A549 (cell line): Measurements from ENCODE around the gene CNOT2. TPM values are rescaled to one million over a fixed set of nuclear protein-coding genes. Genes with fewer than 3 reads are reported as not detected.
A peak's percentile ranks its signal among the peaks of the same experiment; 100 is the strongest.

Experiments used
- ATAC-seq, 2 experiments: fragments of 200-7000 bp in 1 of 2; fragments of >200 bp in 1 of 2; cut with Nextera tagmentation in 1 of 2; cut with Tn5 transposase in 1 of 2; 3 replicates each; pipeline versions ENCODE4 v1.8.0 to v1.9.1; 2018 to 2020; ENCODE audit warnings: mild to moderate bottlenecking in 1 of 2, moderate library complexity in 1 of 2
- CTCF ChIA-PET: fragments of 300-600 bp; sonication (Branson Sonifier 250); formaldehyde crosslinking; extraction: SDS; loops from one replicate; lab custom pipeline; 2021; ENCODE audit warnings: antibody characterized with exemption, inconsistent platforms; lab: Yijun Ruan, JAX
- POLR2A ChIA-PET: fragments of 350-600 bp; formaldehyde crosslinking; extraction: SDS; loops from one replicate; lab custom pipeline; 2021; ENCODE audit warnings: antibody characterized with exemption, inconsistent platforms; lab: Yijun Ruan, JAX
- DNase-seq, 2 experiments: peaks; one replicate each; pipeline versions ENCODE4 v3.0.0 to v3.0.0-alpha.2; 2011 to 2016; ENCODE audit warnings: low read depth in 1 of 2, low spot score in 1 of 2
- FAIRE-seq: peaks from 2 replicates; lab custom pipeline; 2011; peaks lifted over from hg19 to GRCh38; lab: Jason Lieb, UNC
- H3K27ac ChIP-seq, 2 experiments: fragments of >200 bp; sonication (Bioruptor Twin); formaldehyde crosslinking; 3 replicates each; pipeline ENCODE4 v1.5.1; 2016 to 2017
- H3K4me1 ChIP-seq: fragments of >200 bp; sonication (Bioruptor Twin); formaldehyde crosslinking; 3 replicates; pipeline ENCODE4 v1.6.1; 2016
- H3K4me2 ChIP-seq: fragments of >200 bp; sonication (Bioruptor Twin); formaldehyde crosslinking; 3 replicates; pipeline ENCODE4 v1.6.1; 2016
- H3K4me3 ChIP-seq: fragments of >200 bp; sonication (Bioruptor Twin); formaldehyde crosslinking; 3 replicates; pipeline ENCODE4 v1.5.1; 2016
- H3K9me3 ChIP-seq: fragments of >200 bp; sonication (Bioruptor Twin); formaldehyde crosslinking; 3 replicates; pipeline ENCODE4 v1.6.1; 2016
- ATOH8 ChIP-seq: fragments of 250-450 bp; sonication (Bioruptor Pico); IDR thresholded peaks from 2 replicates; pipeline ENCODE4 v1.5.0; 2020; ENCODE audit warnings: low read depth, mild to moderate bottlenecking, moderate library complexity
- CBX8 ChIP-seq: fragments of 200-600 bp; sonication (generic); IDR thresholded peaks from 2 replicates; pipeline ENCODE4 v1.6.1; 2016
- CEBPB ChIP-seq, 2 experiments: fragments of >200 bp in 1 of 2; sonication (Bioruptor Twin) in 1 of 2; formaldehyde crosslinking in 1 of 2; IDR thresholded peaks; 2 replicates each; pipeline ENCODE4 v1.6.1; 2012 to 2016
- E2F6 ChIP-seq: IDR thresholded peaks from 2 replicates; pipeline ENCODE4 v1.6.1; 2012; ENCODE audit warnings: low read depth, borderline replicate concordance
- FOSB ChIP-seq: fragments of 250-450 bp; sonication (Bioruptor Pico); IDR thresholded peaks from 2 replicates; pipeline ENCODE4 v1.5.0; 2020; ENCODE audit warnings: mild to moderate bottlenecking, moderate library complexity
- HEYL ChIP-seq: fragments of 250-450 bp; sonication (Bioruptor Pico); IDR thresholded peaks from 2 replicates; pipeline ENCODE4 v1.8.0; 2021; ENCODE audit warnings: mild to moderate bottlenecking, moderate library complexity
- MAFK ChIP-seq: fragments of 450-650 bp; IDR thresholded peaks from 2 replicates; pipeline ENCODE4 v1.6.1; 2014; ENCODE audit not compliant: partially characterized antibody
- MAX ChIP-seq: IDR thresholded peaks from 2 replicates; pipeline ENCODE4 v1.6.1; 2012
- NFE2L2 ChIP-seq: fragments of 150-350 bp; conservative IDR thresholded peaks from 2 replicates; pipeline ENCODE4 v1.6.1; 2014; ENCODE audit warnings: low read length
- RNF2 ChIP-seq: fragments of 200-600 bp; sonication (generic); IDR thresholded peaks from 2 replicates; pipeline ENCODE4 v1.6.1; 2016; ENCODE audit warnings: low read depth, mild to moderate bottlenecking, antibody characterized with exemption, moderate library complexity, borderline replicate concordance
- TFCP2L1 ChIP-seq: fragments of 250-450 bp; sonication (Bioruptor Pico); IDR thresholded peaks from 2 replicates; pipeline ENCODE4 v1.5.0; 2021; ENCODE audit warnings: mild to moderate bottlenecking
- ZFP36 ChIP-seq: fragments of 450-650 bp; IDR thresholded peaks from 2 replicates; pipeline ENCODE4 v1.6.1; 2014; ENCODE audit warnings: borderline replicate concordance; ENCODE audit not compliant: partially characterized antibody
- ZSCAN20 ChIP-seq: fragments of 250-450 bp; sonication (Bioruptor Pico); IDR thresholded peaks from 2 replicates; pipeline ENCODE4 v1.8.0; 2022; ENCODE audit warnings: mild to moderate bottlenecking, moderate library complexity
- WGBS: methylation state at CpG from one replicate; pipeline ENCODE4 v1.1.6; 2017; ENCODE audit errors: missing lambda C conversion rate; 5-methylcytosine and 5-hydroxymethylcytosine counted together
- polyA plus RNA-seq, 4 experiments: library from polyadenylated mRNA; depleted of rRNA in 3 of 4; stranded (reverse); fragments of >200 nt; fragmentation: RNase III in 1 of 4; extraction: RNeasy Plus Mini Kit Qiagen cat#74134 plus additional on column Dnase treatment in 1 of 4; gene quantifications; 2 replicates in 3 of 4; 3 replicates in 1 of 4; pipeline ENCODE4 v1.2.3, GENCODE V29; 2011 to 2017

CNOT2 gene
- polyA plus RNA-seq, 2 of the 4 experiments (the other 2 are of a cell fraction), result 87.2 to 105 TPM

GRCh38 chr12:70364695-70365397, 121.6 kb downstream of the CNOT2 start:
- POLR2A ChIA-PET, result interaction anchor here (0.6 kb wide), 1 partner anchor 56 kb away, joined by 3 read pairs; no protein-coding TSS in a partner anchor
- WGBS, result 25% methylated on average over 16 of the region's 16 CpGs
- no peak for FAIRE-seq
- Histone ChIP-seq H3K9me3 (no peaks in the 10 kb centered on the region), H3K4me1 (peaks cover 12% of the 10 kb centered on the region; the same call in 2 of the 3 replicates), H3K4me2 (peak overlapping the region; percentile 100)
- DNase-seq, result peak; percentile 6 to 19
- peak in 1 of 2 experiments; percentile 26; a peak in 3 of 6 replicates for ATAC-seq
- CTCF ChIA-PET, result interaction anchor here (0.9 to 1.7 kb wide), 3 partner anchors 17 to 464 kb away, joined by 3 to 5 read pairs (median 3); no protein-coding TSS in a partner anchor
- TF ChIP-seq RNF2 (0 out of 2 replicates have a peak, but pooled peaks have one; percentile 41), HEYL (no peak), ATOH8 (CRISPR knock-in tag) (no peak), ZSCAN20 (CRISPR knock-in tag) (no peak), CBX8 (no peak), CEBPB (IDR thresholded peaks at IDR 0.05) (no peak)
- TF ChIP-seq, all 56 proteins: peak for 1
- Histone ChIP-seq H3K4me3 (peak overlapping the region; percentile 79), H3K27ac (no peak overlapping the region)

GRCh38 chr12:70365398-70365647, 122.1 kb downstream of the CNOT2 start:
- Histone ChIP-seq H3K4me2 (peak overlapping the region; percentile 100), H3K4me3 (peak overlapping the region; percentile 79), H3K27ac (peak overlapping the region in 1 of 2 experiments; percentile 69; a peak in 2 of 6 replicates), H3K4me1 (peaks cover 12% of the 10 kb centered on the region; the same call in 2 of the 3 replicates), H3K9me3 (no peaks in the 10 kb centered on the region)
- TF ChIP-seq MAFK (peak; percentile 64), NFE2L2 (no peak)
- ChIA-PET CTCF (interaction anchor here (0.6 to 1.7 kb wide), 2 partner anchors 26 to 465 kb away, joined by 3 to 5 read pairs; no protein-coding TSS in a partner anchor), POLR2A (no interaction called here)
- ATAC-seq (no peak; a peak in 1 of 6 replicates), DNase-seq (no peak), FAIRE-seq (no peak)
- WGBS, result 3% methylated on average over 5 of the region's 6 CpGs

GRCh38 chr12:70365648-70366518, 122.7 kb downstream of the CNOT2 start, which contains the start of gene KCNMB4:
Gene KCNMB4, plus strand, starts transcription at chr12:70366290. Its CDS starts 445 bp downstream, at chr12:70366735.
- no peak for FAIRE-seq
- H3K4me1 ChIP-seq, result peaks cover 12% of the 10 kb centered on the region; the same call in 2 of the 3 replicates
- H3K27ac ChIP-seq, result peak within 1 kb of the TSS in 1 of 2 experiments; percentile 69; a peak in 3 of 6 replicates
- H3K4me3 ChIP-seq, result peak within 1 kb of the TSS; percentile 79
- no peaks in the 10 kb centered on the region for H3K9me3 ChIP-seq
- POLR2A ChIA-PET, result interaction anchor here (1.1 kb wide), 1 partner anchor 8 kb away, joined by 3 read pairs; no protein-coding TSS in a partner anchor
- WGBS, result under 1% methylated on average over 33 of the region's 88 CpGs
- peak; percentile 51; the same call in 1 of the 2 replicates for TF ChIP-seq E2F6
- no peak for TF ChIP-seq FOSB (CRISPR knock-in tag)
- 0 out of 2 replicates have a peak, but pooled peaks have one; percentile 25 for TF ChIP-seq TFCP2L1
- no peak for TF ChIP-seq ZFP36
- TF ChIP-seq MAX, result peak; percentile 47; the same call in 1 of the 2 replicates
- TF ChIP-seq, all 56 proteins: peak for 3
- H3K4me2 ChIP-seq, result peak within 1 kb of the TSS; percentile 100
- peak; percentile 79 to 90 for ATAC-seq
- CTCF ChIA-PET, result interaction anchor here (0.6 to 1.7 kb wide), 2 partner anchors 27 to 465 kb away, joined by 3 to 5 read pairs; no protein-coding TSS in a partner anchor
- peak; percentile 40 to 53 for DNase-seq
